HG03060 (cell line): ENCODE results near the gene ATG13.

ENCODE experiments used
- ATAC-seq: cut with Tn5 transposase; IDR thresholded peaks from one replicate; pipeline ENCODE4 v1.9.1; 2021; ENCODE audit warnings: low read depth, moderate number of reproducible peaks; ENCODE audit not compliant: unreplicated experiment

ATG13 gene

DNA sequence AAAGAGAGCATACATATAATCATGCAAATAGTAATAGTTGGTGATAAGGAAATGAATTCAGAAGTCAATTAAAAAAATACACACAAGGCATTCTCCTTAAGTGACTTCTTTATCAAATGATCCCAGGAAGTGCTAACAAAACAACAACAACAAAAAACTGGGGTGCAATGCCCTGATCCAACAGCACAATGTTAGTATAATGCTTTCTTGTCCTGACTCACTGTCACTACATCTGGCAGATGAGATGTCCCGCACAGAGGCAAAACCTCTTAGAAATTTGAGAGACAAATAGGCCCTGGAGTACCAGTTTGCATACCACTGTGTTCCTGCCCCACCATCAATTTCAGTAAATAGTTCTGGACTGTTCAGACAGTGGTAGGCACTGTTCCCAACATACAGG, 12.6 kb upstream of the ATG13 start:
- ATAC-seq: no peak

DNA sequence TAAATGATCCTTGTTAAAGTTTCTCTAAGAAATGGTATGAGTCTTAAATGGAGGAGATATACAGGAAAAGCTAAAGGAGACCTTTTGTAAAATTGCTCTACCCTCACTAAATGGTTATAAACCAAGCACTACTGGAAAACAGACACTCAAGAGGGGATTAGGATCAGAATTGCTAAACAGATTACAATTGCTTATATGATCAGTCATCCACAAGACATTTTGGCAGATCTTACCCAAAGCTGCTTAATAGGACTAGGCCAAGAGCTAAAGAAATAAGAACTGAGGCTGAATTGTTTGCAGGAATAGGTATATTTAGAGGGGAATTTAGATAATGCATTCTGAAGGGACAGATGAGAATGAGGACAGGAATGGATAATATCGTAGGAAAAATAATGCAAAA, 9.8 kb upstream of the ATG13 start:
- no peak for ATAC-seq

- ATAC-seq: no peak
Observed at GRCh38 chr11:46609386-46609785, 8.0 kb upstream of the ATG13 start.

- no peak for ATAC-seq
Observed at GRCh38 chr11:46611526-46612304, 5.6 kb upstream of the ATG13 start.

- no peak for ATAC-seq
Observed at GRCh38 chr11:46612326-46612725, 5.0 kb upstream of the ATG13 start.

GRCh38 chr11:46615756-46616155, 1.6 kb upstream of the ATG13 start:
- ATAC-seq: no peak

DNA sequence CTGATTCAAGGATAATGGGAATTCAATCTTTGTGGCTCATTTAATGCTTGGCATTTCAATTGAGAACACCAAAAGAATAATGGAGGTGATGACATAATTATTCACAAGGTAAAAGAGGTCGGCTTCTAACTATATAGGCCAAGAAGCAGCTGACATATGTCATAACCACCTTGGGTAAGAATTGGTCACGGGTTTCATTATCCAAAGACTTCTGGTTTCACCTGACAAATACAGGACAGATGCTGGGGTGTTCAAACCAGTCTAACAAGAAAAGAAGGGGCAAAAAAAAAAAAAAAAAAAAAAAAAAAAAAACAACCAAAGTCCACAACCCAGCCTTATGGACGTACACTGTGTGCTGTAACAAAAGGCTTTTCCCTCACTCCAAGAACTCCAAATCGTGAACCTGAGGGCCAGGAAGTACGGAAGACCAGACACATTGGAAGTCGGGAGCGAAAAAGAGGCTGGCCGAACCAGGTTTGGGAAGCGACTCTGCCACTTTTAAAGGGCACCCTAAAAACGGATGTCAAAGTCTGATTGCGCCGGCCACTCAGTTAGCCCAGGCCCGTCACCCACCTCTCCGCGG, 711 bp upstream of the ATG13 start:
- ATAC-seq: no peak

- ATAC-seq: no peak
Observed at GRCh38 chr11:46617972-46618314, 590 bp downstream of the ATG13 start.

GRCh38 chr11:46618837-46619236, 1.5 kb downstream of the ATG13 start:
- no peak for ATAC-seq

DNA sequence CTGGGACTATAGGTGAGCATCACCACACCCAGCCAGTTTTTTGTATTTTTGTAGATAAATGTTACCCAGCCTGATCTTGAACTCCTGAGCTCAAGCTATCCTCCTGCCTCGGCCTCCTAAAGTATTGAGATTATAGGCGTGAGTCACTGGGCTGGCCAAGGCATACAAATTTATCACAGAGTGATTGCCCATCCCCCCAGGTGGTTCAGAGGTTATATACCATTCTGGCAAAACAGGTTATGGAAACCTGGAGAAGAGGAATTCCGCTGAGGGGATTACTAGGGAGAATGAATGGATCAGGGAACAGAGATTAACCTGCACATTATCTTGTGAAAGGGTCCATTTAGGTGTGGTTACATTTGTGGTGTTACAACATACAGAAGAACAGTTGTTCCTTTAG, 8.1 kb downstream of the ATG13 start:
- ATAC-seq: no peak

DNA sequence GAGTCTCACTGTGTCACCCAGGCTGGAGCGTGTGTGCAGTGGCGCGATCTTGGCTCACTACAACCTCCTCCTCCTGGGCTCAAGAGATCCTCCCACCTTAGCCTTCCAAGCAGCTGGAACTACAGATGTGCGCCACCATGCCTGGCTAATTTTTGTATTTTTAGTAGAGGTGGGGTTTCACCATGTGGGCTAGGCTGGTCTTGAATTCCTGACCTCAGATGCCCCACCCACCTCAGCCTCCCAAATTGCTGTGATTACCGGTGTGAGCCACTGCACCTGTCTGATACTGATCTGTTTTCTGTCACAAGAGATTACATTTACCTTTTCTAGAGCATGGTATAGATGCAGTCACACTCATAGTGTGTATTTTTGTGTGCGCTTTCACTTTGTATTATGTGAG, 11.6 kb downstream of the ATG13 start:
- ATAC-seq: no peak

GRCh38 chr11:46630237-46630636, 12.9 kb downstream of the ATG13 start:
- ATAC-seq: no peak

GRCh38 chr11:46631676-46632075, 14.3 kb downstream of the ATG13 start:
- ATAC-seq: no peak

DNA sequence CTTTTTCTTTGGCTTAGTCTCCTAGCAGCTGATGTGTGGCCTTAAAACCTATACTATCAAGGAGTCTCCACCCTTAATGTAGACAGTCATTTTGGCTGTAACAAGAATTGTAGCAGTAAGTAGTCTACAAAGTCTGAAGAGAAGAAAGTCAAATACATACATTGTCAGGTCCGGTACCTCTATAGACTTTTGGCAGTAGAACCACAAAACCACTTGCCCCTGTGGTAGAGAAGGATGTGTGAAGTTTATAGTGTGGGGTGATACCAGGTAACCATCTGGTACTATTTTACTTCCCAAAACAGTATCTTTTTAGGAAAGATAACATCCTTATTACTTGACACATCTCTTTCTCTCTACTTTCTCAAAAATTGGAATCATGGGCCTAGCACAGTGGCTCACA, 15.1 kb downstream of the ATG13 start:
- no peak for ATAC-seq

DNA sequence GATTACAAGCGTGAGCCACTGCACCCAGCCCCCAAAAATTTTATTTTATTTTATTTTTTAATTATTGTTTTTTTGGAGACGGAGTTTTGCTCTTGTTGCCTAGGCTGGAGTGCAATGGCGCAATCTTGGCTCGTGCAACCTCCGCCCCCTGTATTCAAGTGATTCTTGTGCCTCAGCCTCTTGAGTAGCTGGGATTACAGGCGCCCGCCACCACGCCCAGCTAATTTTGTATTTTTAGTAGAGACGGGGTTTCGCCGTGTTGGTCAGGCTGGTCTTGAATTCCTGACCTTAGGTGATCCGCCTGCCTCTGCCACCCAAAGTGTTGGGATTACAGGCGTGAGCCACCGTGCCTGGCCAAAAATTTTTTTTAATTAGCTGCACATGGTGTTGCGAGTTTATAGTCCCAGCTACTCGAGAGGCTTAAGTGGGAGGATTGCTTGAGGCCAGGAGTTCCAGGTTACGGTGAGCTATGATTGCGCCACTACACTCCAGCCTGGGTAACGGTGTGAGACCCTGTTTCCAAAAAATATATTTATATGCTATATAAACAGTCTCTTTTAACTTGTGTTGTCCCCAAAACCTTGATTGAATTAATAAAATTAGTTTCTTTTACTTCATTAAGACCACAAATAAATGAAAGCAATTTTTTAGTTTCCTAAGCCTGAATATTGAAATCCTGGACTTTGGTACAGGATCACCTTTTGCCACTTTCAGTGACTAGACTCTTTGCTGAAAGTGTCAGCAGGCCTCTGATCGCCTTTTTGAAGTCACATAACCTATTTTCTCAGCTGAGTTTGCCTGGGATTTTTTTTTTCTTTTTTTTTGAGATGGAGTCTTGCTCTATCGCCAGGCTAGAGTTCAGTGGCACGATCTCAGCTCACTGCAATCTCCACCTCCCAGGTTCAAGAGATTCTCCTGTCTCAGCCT, 16.2 kb downstream of the ATG13 start:
- ATAC-seq: no peak

GRCh38 chr11:46635557-46636139, 18.3 kb downstream of the ATG13 start:
- ATAC-seq: no peak

DNA sequence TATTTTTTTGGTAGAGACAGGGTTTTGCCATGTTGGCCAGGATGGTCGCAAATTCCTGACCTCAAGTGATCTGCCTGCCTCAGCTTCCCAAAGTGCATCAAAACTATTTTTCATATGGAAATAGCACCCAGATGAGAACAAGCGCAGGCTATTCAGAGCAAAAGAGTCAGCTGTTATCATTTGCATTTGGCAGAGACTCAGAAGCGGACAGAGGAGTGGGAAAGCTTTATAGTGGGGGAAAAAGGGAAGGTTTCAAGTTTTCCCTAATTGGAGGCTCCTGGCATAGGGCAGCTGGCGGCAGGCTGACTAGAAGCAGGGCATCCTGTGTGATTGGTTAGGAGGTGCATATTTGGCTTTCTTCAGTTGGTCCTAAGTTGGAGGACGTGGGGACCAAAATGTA, 20.2 kb downstream of the ATG13 start:
- ATAC-seq: no peak

DNA sequence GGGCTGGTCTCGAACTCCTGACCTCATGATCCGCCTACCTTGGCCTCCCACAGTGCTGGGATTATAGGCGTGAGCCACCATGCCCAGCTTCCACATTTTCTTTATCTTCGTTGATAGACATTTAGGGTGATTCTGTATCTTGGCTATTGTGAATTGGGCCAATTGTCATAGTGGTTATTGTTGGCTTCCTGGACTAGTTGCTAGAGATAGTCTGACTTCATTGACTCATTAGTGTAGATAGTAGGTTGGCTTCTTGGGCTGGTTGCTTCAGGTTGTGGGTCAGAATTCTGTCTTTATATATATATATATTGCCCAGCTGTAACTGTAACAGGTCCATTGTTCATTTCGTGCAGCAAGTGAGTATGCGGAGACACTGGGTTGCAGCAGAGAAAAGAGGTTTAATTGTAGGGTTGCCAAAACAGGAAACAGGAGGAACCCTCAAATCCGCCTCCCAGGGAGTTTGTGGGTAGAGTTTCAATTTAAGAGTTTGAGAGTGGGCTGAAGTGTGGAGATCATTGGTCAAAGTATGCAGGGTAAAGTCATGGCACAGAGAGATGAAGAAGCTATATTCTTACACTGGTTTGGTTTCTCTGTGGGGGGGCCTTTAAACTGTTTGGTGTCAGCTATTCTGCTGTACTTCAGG, 22.0 kb downstream of the ATG13 start:
- no peak for ATAC-seq

GRCh38 chr11:46640036-46640788, 22.9 kb downstream of the ATG13 start:
- no peak for ATAC-seq

DNA sequence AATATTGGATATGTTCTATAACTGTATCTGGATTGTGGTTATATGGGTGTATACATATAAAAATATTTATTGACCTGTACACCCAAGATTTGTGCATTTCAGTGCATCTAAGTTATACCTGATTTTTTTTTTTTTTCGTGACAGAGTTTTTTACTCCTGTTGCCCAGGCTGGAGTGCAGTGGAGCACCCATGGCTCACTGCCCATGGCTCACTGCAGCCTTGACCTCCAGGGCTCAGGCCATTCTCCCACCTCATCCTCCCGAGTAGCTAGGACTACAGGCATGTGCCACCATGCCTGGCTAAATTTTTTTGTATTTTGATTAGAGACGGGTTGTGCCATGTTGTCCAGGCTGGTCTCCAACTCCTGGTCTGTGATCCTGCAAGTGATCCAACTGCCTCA, 24.3 kb downstream of the ATG13 start:
- no peak for ATAC-seq
